Upper lobe of right lung (tissue), 1 donor: ENCODE measurements around the gene FKBP8. TPM values are rescaled to one million over a fixed set of nuclear protein-coding genes. Genes with fewer than 3 reads are reported as not detected.

Experiments used
- ATAC-seq: fragments of 200-7000 bp; cut with Tn5 transposase; one replicate; pipeline ENCODE4 v1.9.1; 2020; ENCODE audit warnings: mild to moderate bottlenecking, moderate library complexity
- DNase-seq: peaks from one replicate; pipeline ENCODE4 v3.0.0-alpha.2; 2020
- H3K27ac ChIP-seq: fragments of 200-600 bp; one replicate; pipeline ENCODE4 v1.8.0; 2022
- H3K27me3 ChIP-seq: fragments of 200-600 bp; one replicate; pipeline ENCODE4 v1.8.0; 2022; ENCODE audit warnings: mild to moderate bottlenecking
- H3K36me3 ChIP-seq: fragments of 200-600 bp; one replicate; pipeline ENCODE4 v1.8.0; 2022
- H3K4me1 ChIP-seq: fragments of 200-600 bp; one replicate; pipeline ENCODE4 v1.8.0; 2022
- H3K4me3 ChIP-seq: fragments of 200-600 bp; one replicate; pipeline ENCODE4 v1.8.0; 2022; ENCODE audit warnings: mild to moderate bottlenecking
- H3K9me3 ChIP-seq: fragments of 200-600 bp; one replicate; pipeline ENCODE4 v1.8.0; 2022
- CTCF ChIP-seq: fragments of 200-600 bp; IDR thresholded peaks from one replicate; pipeline ENCODE4 v1.8.0; 2022; ENCODE audit warnings: antibody characterized with exemption
- intact Hi-C: fragments of 100-400 bp; cut with DNase I; formaldehyde crosslinking; loops from one replicate; pipeline ENCODE4 v1.11.0; 2022
- total RNA-seq: library from RNA; stranded (reverse); fragmentation: NEBNext Ultra II Directional; extraction: Animal tissue kit (Norgen Biotek cat#: 25700); gene quantifications from one replicate; pipeline ENCODE4 v1.2.1, GENCODE V29; 2021
- donor health status: DM: no; HTN: yes; CAD: no; lungs with severe emphysema.

Gene FKBP8
- total RNA-seq, 1 donor from 2014 or later = 201 TPM

GRCh38 chr19:18490728-18491127 lies 52.6 kb downstream of the FKBP8 start:
- DNase-seq (no peak), ATAC-seq (no peak)
- intact Hi-C loops = no loop called here
- no peak overlapping the region for H3K4me3 ChIP-seq
- H3K4me1 ChIP-seq = peaks cover 87% of the 10 kb centered on the region
- no peaks in the 10 kb centered on the region for H3K9me3 ChIP-seq
- H3K27ac ChIP-seq = no peak overlapping the region
- H3K36me3 ChIP-seq = no peaks in the 10 kb centered on the region
- H3K27me3 ChIP-seq = no peaks in the 10 kb centered on the region
- TF ChIP-seq CTCF = no peak

- no peak overlapping the region for H3K27ac ChIP-seq
- H3K4me1 ChIP-seq = peaks cover 84% of the 10 kb centered on the region
Measured at GRCh38 chr19:18489627-18490184, 53.7 kb downstream of the FKBP8 start.

GRCh38 chr19:18488838-18489626 lies 54.3 kb downstream of the FKBP8 start:
- peak; percentile 9 for TF ChIP-seq CTCF
- H3K4me3 ChIP-seq = no peak overlapping the region
- DNase-seq = no peak

More at GRCh38 chr19:18489627-18490184, 53.7 kb downstream of the FKBP8 start:
- intact Hi-C loops = no loop called here
- Histone ChIP-seq H3K4me3 (no peak overlapping the region), H3K27me3 (no peaks in the 10 kb centered on the region), H3K36me3 (no peaks in the 10 kb centered on the region), H3K9me3 (no peaks in the 10 kb centered on the region)
- ATAC-seq (no peak), DNase-seq (no peak)
- TF ChIP-seq CTCF = no peak

GRCh38 chr19:18488403-18488723 lies 55.0 kb downstream of the FKBP8 start:
- H3K9me3 ChIP-seq = no peaks in the 10 kb centered on the region
- no peaks in the 10 kb centered on the region for H3K27me3 ChIP-seq
- intact Hi-C loops = no loop called here
- H3K36me3 ChIP-seq = no peaks in the 10 kb centered on the region
- ATAC-seq (peak; percentile 66), DNase-seq (no peak)
- H3K27ac ChIP-seq = no peak overlapping the region
- no peak for TF ChIP-seq CTCF
- H3K4me3 ChIP-seq = no peak overlapping the region
- H3K4me1 ChIP-seq = peaks cover 86% of the 10 kb centered on the region

More at GRCh38 chr19:18488838-18489626, 54.3 kb downstream of the FKBP8 start:
- Histone ChIP-seq H3K9me3 (no peaks in the 10 kb centered on the region), H3K4me1 (peaks cover 85% of the 10 kb centered on the region), H3K27me3 (no peaks in the 10 kb centered on the region), H3K27ac (no peak overlapping the region), H3K36me3 (no peaks in the 10 kb centered on the region)
- intact Hi-C loops = no loop called here
- ATAC-seq = peak; percentile 40

- Histone ChIP-seq H3K4me1 (peaks cover 86% of the 10 kb centered on the region), H3K36me3 (no peaks in the 10 kb centered on the region), H3K9me3 (no peaks in the 10 kb centered on the region), H3K4me3 (no peak overlapping the region), H3K27me3 (no peaks in the 10 kb centered on the region), H3K27ac (no peak overlapping the region)
- DNase-seq (no peak), ATAC-seq (no peak)
- intact Hi-C loops = no loop called here
- TF ChIP-seq CTCF = peak; percentile 26
Measured at GRCh38 chr19:18487576-18488402, 55.6 kb downstream of the FKBP8 start.
